Nephron progenitor cell (in vitro differentiated cells): Measurements from ENCODE around the gene NHLH2.

ENCODE experiments used
- DNase-seq: peaks from one replicate; pipeline ENCODE4 v3.0.0; 2021
- H3K27ac Mint-ChIP-seq: 2 replicates; pipeline ENCODE4 v1.8.0; 2021; ENCODE audit warnings: mild to moderate bottlenecking, moderate library complexity, mixed read lengths
- H3K27me3 Mint-ChIP-seq: 2 replicates; pipeline ENCODE4 v1.8.0; 2021; ENCODE audit warnings: mild to moderate bottlenecking, low read depth, mixed read lengths; ENCODE audit not compliant: poor library complexity
- H3K36me3 Mint-ChIP-seq: 2 replicates; pipeline ENCODE4 v1.8.0; 2021; ENCODE audit warnings: low read depth, mixed read lengths
- H3K4me1 Mint-ChIP-seq: 2 replicates; pipeline ENCODE4 v1.8.0; 2021; ENCODE audit warnings: mixed read lengths
- H3K4me3 Mint-ChIP-seq: 2 replicates; pipeline ENCODE4 v1.8.0; 2021; ENCODE audit warnings: mild to moderate bottlenecking, moderate library complexity, mixed read lengths
- H3K9me3 Mint-ChIP-seq: 2 replicates; pipeline ENCODE4 v1.8.0; 2021; ENCODE audit warnings: mild to moderate bottlenecking, moderate library complexity, mixed read lengths
- TF ChIP-seq, protein P1 (sequence below): fragments of 200-600 bp; sonication (generic); IDR thresholded peaks from 2 replicates; pipeline ENCODE4 v1.5.0; 2021; ENCODE audit warnings: antibody characterized with exemption

NHLH2 gene

DNA sequence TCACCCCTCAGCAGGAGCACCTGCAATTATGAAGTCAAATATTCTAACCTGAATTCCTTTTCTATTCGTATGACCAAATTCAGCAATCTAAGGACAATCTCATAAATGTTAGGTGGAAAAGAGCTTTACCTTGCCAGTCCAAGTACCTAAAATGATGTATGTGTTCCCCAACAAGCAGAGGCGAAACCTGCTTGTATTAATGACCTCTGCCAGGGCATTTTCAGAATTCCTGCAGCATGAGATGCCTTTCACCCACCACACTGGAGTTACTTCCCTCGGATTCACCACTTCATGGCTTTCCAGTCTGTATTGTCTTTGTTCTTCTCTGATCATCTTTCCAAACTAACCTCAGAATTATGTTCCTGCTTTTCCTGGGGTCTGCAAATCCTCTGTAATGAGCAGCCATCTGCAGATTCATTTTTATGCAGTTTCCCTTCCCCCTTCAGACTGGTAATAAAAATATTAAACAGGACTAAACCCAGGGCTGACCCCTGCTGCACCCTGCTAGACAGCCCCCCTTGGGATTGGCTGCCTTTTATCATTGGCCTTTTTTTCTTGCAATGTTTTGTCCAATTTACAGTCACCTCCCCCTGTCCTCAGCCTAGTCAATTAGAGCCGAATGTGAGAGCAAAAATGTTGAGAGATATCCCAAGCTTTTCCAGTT lies 45.8 kb downstream of the NHLH2 start:
- Mint-ChIP-seq H3K36me3 (no peaks in the 10 kb centered on the region), H3K4me3 (no peak overlapping the region), H3K27ac (no peak overlapping the region), H3K4me1 (peaks cover 42% of the 10 kb centered on the region), H3K9me3 (no peaks in the 10 kb centered on the region), H3K27me3 (peaks cover 4% of the 10 kb centered on the region)
- TF ChIP-seq, protein P1, sequence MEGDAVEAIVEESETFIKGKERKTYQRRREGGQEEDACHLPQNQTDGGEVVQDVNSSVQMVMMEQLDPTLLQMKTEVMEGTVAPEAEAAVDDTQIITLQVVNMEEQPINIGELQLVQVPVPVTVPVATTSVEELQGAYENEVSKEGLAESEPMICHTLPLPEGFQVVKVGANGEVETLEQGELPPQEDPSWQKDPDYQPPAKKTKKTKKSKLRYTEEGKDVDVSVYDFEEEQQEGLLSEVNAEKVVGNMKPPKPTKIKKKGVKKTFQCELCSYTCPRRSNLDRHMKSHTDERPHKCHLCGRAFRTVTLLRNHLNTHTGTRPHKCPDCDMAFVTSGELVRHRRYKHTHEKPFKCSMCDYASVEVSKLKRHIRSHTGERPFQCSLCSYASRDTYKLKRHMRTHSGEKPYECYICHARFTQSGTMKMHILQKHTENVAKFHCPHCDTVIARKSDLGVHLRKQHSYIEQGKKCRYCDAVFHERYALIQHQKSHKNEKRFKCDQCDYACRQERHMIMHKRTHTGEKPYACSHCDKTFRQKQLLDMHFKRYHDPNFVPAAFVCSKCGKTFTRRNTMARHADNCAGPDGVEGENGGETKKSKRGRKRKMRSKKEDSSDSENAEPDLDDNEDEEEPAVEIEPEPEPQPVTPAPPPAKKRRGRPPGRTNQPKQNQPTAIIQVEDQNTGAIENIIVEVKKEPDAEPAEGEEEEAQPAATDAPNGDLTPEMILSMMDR: no peak
- DNase-seq: no peak

DNA sequence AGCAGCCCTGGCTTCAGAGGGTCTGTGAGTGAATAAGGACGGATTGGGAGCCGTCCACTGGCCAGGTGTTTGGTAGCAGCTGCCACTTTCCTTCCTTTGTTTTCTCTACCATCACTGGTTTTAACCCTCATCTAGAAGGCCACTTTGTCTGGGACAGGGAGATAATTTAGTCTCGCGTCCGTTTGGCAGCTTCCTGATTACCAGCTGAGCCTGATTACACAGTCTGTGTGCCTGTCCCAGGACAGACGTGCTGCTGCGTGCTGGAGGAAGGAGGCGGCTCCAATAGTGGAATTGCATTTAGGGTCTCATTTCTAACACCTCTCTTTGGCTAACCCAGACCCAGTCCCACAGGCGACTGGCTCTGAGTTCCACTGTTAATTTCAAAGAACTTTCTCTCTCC lies 47.8 kb downstream of the NHLH2 start:
- Mint-ChIP-seq H3K4me3 (no peak overlapping the region), H3K9me3 (peaks cover 4% of the 10 kb centered on the region), H3K27ac (no peak overlapping the region), H3K4me1 (peaks cover 44% of the 10 kb centered on the region), H3K36me3 (no peaks in the 10 kb centered on the region), H3K27me3 (peaks cover 4% of the 10 kb centered on the region)
- DNase-seq: no peak
- TF ChIP-seq, protein P1: no peak

DNA sequence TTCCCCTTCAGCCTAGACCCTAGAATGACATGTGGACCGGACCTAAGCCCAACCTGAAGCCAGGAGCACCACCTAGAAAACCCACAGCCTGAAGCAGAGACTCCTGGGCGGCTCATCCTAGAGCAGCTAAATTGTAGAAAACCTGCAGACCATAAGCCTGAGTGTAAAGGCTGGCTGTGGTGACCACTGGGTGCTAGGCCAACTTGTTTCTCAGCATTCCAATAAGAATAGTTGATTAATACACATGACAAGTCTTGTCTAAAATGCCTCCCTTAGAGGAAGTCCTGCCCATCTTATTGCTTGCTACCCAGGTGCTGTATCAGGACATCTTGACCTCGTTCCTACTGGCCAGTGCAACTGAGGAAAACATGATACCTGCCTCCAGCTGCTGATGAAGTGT lies 49.1 kb downstream of the NHLH2 start:
- Mint-ChIP-seq H3K36me3 (no peaks in the 10 kb centered on the region), H3K4me1 (peaks cover 37% of the 10 kb centered on the region), H3K27ac (no peak overlapping the region), H3K27me3 (peaks cover 4% of the 10 kb centered on the region), H3K9me3 (peaks cover 15% of the 10 kb centered on the region), H3K4me3 (no peak overlapping the region)
- TF ChIP-seq, protein P1: no peak
- no peak for DNase-seq

DNA sequence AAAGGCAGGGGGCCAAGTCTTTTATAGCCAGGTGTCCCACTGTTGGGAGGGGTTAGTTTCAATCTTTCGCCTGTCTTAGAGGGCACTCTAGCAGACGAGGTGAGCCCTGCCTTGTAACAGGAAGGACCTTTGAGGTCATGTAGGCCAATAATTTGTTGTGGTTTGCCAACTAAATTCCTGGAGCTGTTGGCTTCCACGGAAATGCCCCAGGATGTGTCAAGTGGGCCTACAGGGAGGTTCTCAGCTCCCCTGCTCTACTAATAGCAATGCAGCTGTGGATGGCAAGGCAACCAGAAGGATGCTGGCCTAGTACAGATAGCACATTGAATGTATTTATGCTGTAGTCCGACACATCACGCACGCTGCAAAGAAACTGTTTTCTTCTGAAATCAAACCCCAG lies 50.1 kb downstream of the NHLH2 start:
- H3K36me3 Mint-ChIP-seq: no peaks in the 10 kb centered on the region
- TF ChIP-seq, protein P1: no peak
- H3K4me1 Mint-ChIP-seq: peaks cover 31% of the 10 kb centered on the region
- no peak for DNase-seq
- H3K27me3 Mint-ChIP-seq: peaks cover 4% of the 10 kb centered on the region
- H3K4me3 Mint-ChIP-seq: no peak overlapping the region
- peaks cover 18% of the 10 kb centered on the region for H3K9me3 Mint-ChIP-seq
- H3K27ac Mint-ChIP-seq: no peak overlapping the region

DNA sequence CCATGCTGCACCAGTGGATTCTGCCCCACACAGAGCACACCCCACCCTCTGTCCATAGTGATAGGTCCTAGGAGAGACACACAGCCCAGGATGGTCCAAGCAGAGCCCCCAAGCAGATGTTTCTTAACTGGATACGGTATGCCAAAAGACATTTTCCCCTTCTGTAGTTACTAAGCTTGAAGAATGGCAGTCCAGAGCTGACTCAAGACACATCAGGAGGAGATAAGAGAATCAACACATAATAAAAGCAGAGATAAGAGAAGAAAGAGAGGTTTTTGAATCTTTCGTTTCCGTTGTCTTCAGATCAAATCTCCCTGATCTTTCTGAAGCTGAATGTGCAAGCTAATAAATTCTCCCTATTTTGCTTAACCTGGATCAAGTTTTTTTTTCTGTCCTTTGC lies 50.6 kb downstream of the NHLH2 start:
- TF ChIP-seq, protein P1: no peak
- Mint-ChIP-seq H3K4me3 (no peak overlapping the region), H3K4me1 (peaks cover 28% of the 10 kb centered on the region), H3K27me3 (peaks cover 4% of the 10 kb centered on the region), H3K27ac (no peak overlapping the region), H3K9me3 (peaks cover 21% of the 10 kb centered on the region), H3K36me3 (no peaks in the 10 kb centered on the region)
- DNase-seq: no peak
